ENCODE measurements around the gene STK39. TPM values are rescaled to one million over a fixed set of nuclear protein-coding genes. Genes with fewer than 3 reads are reported as not detected.

The STK39 gene
- 27.1 TPM for total RNA-seq
- polyA plus RNA-seq (ENCODE audit: insufficient read depth, low read depth, low replicate concordance) = 15.9 TPM
- long read RNA-seq, donor 1 = 0 reads
- long read RNA-seq, donor 2, partial matches to known transcripts = 7 of 7 reads
- long read RNA-seq, donor 2, other reads (novel, unspliced or antisense) = 0 of 7 reads
- long read RNA-seq, donor 3, partial matches to known transcripts = 10 of 14 reads
- long read RNA-seq, donor 3, other reads (novel, unspliced or antisense) = 0 of 14 reads
- long read RNA-seq, donor 4, partial matches to known transcripts = 0 of 1 reads
- long read RNA-seq, donor 4, other reads (novel, unspliced or antisense) = 0 of 1 reads
- long read RNA-seq, donor 5 = 0 reads
- long read RNA-seq, donor 6 = 0 reads
- long read RNA-seq, donor 7, transcript STK39-201 (18 exons, 3,820 nt) = major isoform, 13 of 36 reads
- long read RNA-seq, donor 7, partial matches to known transcripts = 3 of 36 reads
- long read RNA-seq, donor 7, other reads (novel, unspliced or antisense) = 20 of 36 reads
- long read RNA-seq, donor 8, partial matches to known transcripts = 0 of 2 reads
- long read RNA-seq, donor 8, other reads (novel, unspliced or antisense) = 0 of 2 reads
- long read RNA-seq, donor 9, partial matches to known transcripts = 0 of 2 reads
- long read RNA-seq, donor 9, other reads (novel, unspliced or antisense) = 0 of 2 reads
- long read RNA-seq, donor 10 = 0 reads

GRCh38 chr2:168247341-168248261, at the start of gene STK39:
TSS of gene STK39 (minus strand) at chr2:168247595. CDS start at chr2:168247435, 160 bp downstream.
- intact Hi-C loops (cut with DNase I) = no loop called here
- Histone ChIP-seq H3K27ac (ENCODE audit: low read depth in 2 of 2, low read length in 2 of 2) (peak within 1 kb of the TSS; percentile 54 to 65), H3K9ac (ENCODE audit: low read length in 3 of 3) (peak within 1 kb of the TSS; percentile 26 to 51 (median 42)), H3K27me3 (ENCODE audit: control insufficient read depth, insufficient read depth, low read length) (no peaks in the 10 kb centered on the region), H3K4me1 (ENCODE audit: control insufficient read depth in 2 of 3, insufficient read depth in 2 of 3, low read depth in 1 of 3, low read length in 3 of 3) (peaks cover 0 to 3% (median 0%) of the 10 kb centered on the region in 3 donors), H3K36me3 (ENCODE audit: control insufficient read depth in 2 of 3, insufficient read depth in 3 of 3, low read length in 3 of 3) (no peaks in the 10 kb centered on the region), H3K9me3 (ENCODE audit: control insufficient read depth in 2 of 3, insufficient read depth in 1 of 3, low read length in 3 of 3) (no peaks in the 10 kb centered on the region), H3K4me3 (ENCODE audit: low read length in 3 of 3) (peak within 1 kb of the TSS; percentile 55 to 73 (median 72))
- FAIRE-seq = no peak
- TF ChIP-seq, protein P1, sequence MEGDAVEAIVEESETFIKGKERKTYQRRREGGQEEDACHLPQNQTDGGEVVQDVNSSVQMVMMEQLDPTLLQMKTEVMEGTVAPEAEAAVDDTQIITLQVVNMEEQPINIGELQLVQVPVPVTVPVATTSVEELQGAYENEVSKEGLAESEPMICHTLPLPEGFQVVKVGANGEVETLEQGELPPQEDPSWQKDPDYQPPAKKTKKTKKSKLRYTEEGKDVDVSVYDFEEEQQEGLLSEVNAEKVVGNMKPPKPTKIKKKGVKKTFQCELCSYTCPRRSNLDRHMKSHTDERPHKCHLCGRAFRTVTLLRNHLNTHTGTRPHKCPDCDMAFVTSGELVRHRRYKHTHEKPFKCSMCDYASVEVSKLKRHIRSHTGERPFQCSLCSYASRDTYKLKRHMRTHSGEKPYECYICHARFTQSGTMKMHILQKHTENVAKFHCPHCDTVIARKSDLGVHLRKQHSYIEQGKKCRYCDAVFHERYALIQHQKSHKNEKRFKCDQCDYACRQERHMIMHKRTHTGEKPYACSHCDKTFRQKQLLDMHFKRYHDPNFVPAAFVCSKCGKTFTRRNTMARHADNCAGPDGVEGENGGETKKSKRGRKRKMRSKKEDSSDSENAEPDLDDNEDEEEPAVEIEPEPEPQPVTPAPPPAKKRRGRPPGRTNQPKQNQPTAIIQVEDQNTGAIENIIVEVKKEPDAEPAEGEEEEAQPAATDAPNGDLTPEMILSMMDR (IDR thresholded peaks at IDR 0.05; ENCODE audit: borderline replicate concordance, extremely low read depth, insufficient read depth) = no peak
- DNase-seq = peak; percentile 86 to 94 (median 91)

GRCh38 chr2:168295051-168295450, 47.7 kb upstream of the STK39 start:
- DNase-seq (no peak), FAIRE-seq (no peak)
- H3K27ac ChIP-seq (ENCODE audit: low read depth in 2 of 2, low read length in 2 of 2) = no peak overlapping the region
- no peaks in the 10 kb centered on the region for H3K4me1 ChIP-seq (ENCODE audit: control insufficient read depth in 2 of 3, insufficient read depth in 2 of 3, low read depth in 1 of 3, low read length in 3 of 3)
- no peaks in the 10 kb centered on the region for H3K36me3 ChIP-seq (ENCODE audit: control insufficient read depth in 2 of 3, insufficient read depth in 3 of 3, low read length in 3 of 3)
- no peak overlapping the region for H3K9ac ChIP-seq (ENCODE audit: low read length in 3 of 3)
- no peaks in the 10 kb centered on the region for H3K27me3 ChIP-seq (ENCODE audit: control insufficient read depth, insufficient read depth, low read length)
- intact Hi-C loops (cut with DNase I) = no loop called here
- no peaks in the 10 kb centered on the region for H3K9me3 ChIP-seq (ENCODE audit: control insufficient read depth in 2 of 3, insufficient read depth in 1 of 3, low read length in 3 of 3)
- no peak overlapping the region for H3K4me3 ChIP-seq (ENCODE audit: low read length in 3 of 3)
- TF ChIP-seq, protein P1 (IDR thresholded peaks at IDR 0.05; ENCODE audit: borderline replicate concordance, extremely low read depth, insufficient read depth) = no peak

- Histone ChIP-seq H3K27me3 (ENCODE audit: control insufficient read depth, insufficient read depth, low read length) (no peaks in the 10 kb centered on the region), H3K9ac (ENCODE audit: low read length in 3 of 3) (no peak overlapping the region), H3K4me3 (ENCODE audit: low read length in 3 of 3) (no peak overlapping the region), H3K36me3 (ENCODE audit: control insufficient read depth in 2 of 3, insufficient read depth in 3 of 3, low read length in 3 of 3) (no peaks in the 10 kb centered on the region), H3K27ac (ENCODE audit: low read depth in 2 of 2, low read length in 2 of 2) (no peak overlapping the region), H3K9me3 (ENCODE audit: control insufficient read depth in 2 of 3, insufficient read depth in 1 of 3, low read length in 3 of 3) (no peaks in the 10 kb centered on the region), H3K4me1 (ENCODE audit: control insufficient read depth in 2 of 3, insufficient read depth in 2 of 3, low read depth in 1 of 3, low read length in 3 of 3) (no peaks in the 10 kb centered on the region)
- intact Hi-C loops (cut with DNase I) = no loop called here
- TF ChIP-seq, protein P1 (IDR thresholded peaks at IDR 0.05; ENCODE audit: borderline replicate concordance, extremely low read depth, insufficient read depth) = no peak
- FAIRE-seq (no peak), DNase-seq (no peak)
These were observed 47.0 kb upstream of the STK39 start for GRCh38 chr2:168294409-168294808.

All from kidney (tissue), 22 donors.